ENCODE results near the gene DNAH14.

GRCh38 chr1:224919508-224919907 lies 10.0 kb upstream of the DNAH14 start:
- TF ChIP-seq HDAC1 (CRISPR knock-in tag; IDR thresholded peaks at IDR 0.05) (no peak), ZNF713 (CRISPR knock-in tag; IDR thresholded peaks at IDR 0.05) (no peak), FOXM1 (CRISPR knock-in tag; IDR thresholded peaks at IDR 0.05) (no peak), ZNF761 (CRISPR knock-in tag; conservative IDR thresholded peaks at IDR 0.05) (no peak), EZH2 (conservative IDR thresholded peaks at IDR 0.05; ENCODE audit: low read depth, low read length) (no peak), ZNF781 (CRISPR knock-in tag; IDR thresholded peaks at IDR 0.05; ENCODE audit: borderline replicate concordance, not compliant biosample characterization) (no peak)
